Measurements from ENCODE around the gene STKLD1. TPM values are rescaled to one million over a fixed set of nuclear protein-coding genes. Genes with fewer than 3 reads are reported as not detected.

STKLD1 gene
- total and polyA plus RNA-seq, 9 of the 15 experiments (the other 6 are each of a cell fraction or from before 2014, with no cell fraction given) = 0.10 to 0.65 (median 0.33) TPM; not detected in 2

GRCh38 chr9:133417541-133418461 is 41.6 kb downstream of the STKLD1 start, which contains the start of gene REXO4 (continued):
- TF ChIP-seq PTRF (tag; IDR thresholded peaks at IDR 0.05) = no peak
- 0 out of 2 replicates have a peak, but pooled peaks have one; percentile 15 for TF ChIP-seq JUNB (CRISPR knock-in tag; conservative IDR thresholded peaks at IDR 0.05)
- TF ChIP-seq TCFL5 (CRISPR knock-in tag; conservative IDR thresholded peaks at IDR 0.05) = no peak
- no peak for TF ChIP-seq PHB2 (IDR thresholded peaks at IDR 0.05; ENCODE audit: low read depth)
- TF ChIP-seq JUN (IDR thresholded peaks at IDR 0.05; ENCODE audit: borderline replicate concordance, low read depth, low read length) = peak; percentile 32; the same call in 1 of the 2 replicates
- TF ChIP-seq JUN (CRISPR knock-in tag; IDR thresholded peaks at IDR 0.05; ENCODE audit: borderline replicate concordance) = no peak
- peak; percentile 54; the same call in 1 of the 2 replicates for TF ChIP-seq PHF21A (IDR thresholded peaks at IDR 0.05; ENCODE audit: borderline replicate concordance, low read depth)
- TF ChIP-seq CBFA2T2 (conservative IDR thresholded peaks at IDR 0.05) = no peak
- peak in 1 of 2 experiments; percentile 95; a peak in 2 of 4 replicates for TF ChIP-seq KDM4B (IDR thresholded peaks at IDR 0.05; ENCODE audit: borderline replicate concordance in 2 of 2, low read depth in 1 of 2)
- peak; percentile 83 for TF ChIP-seq RBM22 (IDR thresholded peaks at IDR 0.05; ENCODE audit: low read depth, low read length, poor library complexity, severe bottlenecking)
- no peak for TF ChIP-seq ESRRB (CRISPR knock-in tag; IDR thresholded peaks at IDR 0.05; ENCODE audit: borderline replicate concordance)
- TF ChIP-seq ZNF212 (CRISPR knock-in tag; IDR thresholded peaks at IDR 0.05) = no peak
- no peak for TF ChIP-seq ZBTB49 (CRISPR knock-in tag; IDR thresholded peaks at IDR 0.05; ENCODE audit: borderline replicate concordance)
- no peak for TF ChIP-seq NFIX (CRISPR knock-in tag; IDR thresholded peaks at IDR 0.05; ENCODE audit: low read depth)
- TF ChIP-seq ZNF3 (CRISPR knock-in tag; IDR thresholded peaks at IDR 0.05) = no peak
- no peak for TF ChIP-seq HINFP (tag; conservative IDR thresholded peaks at IDR 0.05; ENCODE audit: low read depth)
- no peak for TF ChIP-seq CTCFL (IDR thresholded peaks at IDR 0.05; ENCODE audit: borderline replicate concordance, insufficient read depth, low read depth, low read length, poor library complexity, severe bottlenecking)
- no peak for TF ChIP-seq BACH1 (tag; IDR thresholded peaks at IDR 0.05)
- TF ChIP-seq ILK (tag; IDR thresholded peaks at IDR 0.05; ENCODE audit: borderline replicate concordance, low read depth) = no peak
- no peak for TF ChIP-seq PRPF4 (IDR thresholded peaks at IDR 0.05; ENCODE audit: insufficient read depth, low read depth, low read length, poor library complexity, severe bottlenecking)
- no peak for TF ChIP-seq KLF16 (IDR thresholded peaks at IDR 0.05)

Data from K562 (cell line).